Measurements from ENCODE around the gene RABEP2.
"Not testable (repeated sequence)": the region's sequence is repeated elsewhere in the genome, so short reads cannot be mapped to it uniquely, and the experiment has no call there.

Gene RABEP2, protein sequence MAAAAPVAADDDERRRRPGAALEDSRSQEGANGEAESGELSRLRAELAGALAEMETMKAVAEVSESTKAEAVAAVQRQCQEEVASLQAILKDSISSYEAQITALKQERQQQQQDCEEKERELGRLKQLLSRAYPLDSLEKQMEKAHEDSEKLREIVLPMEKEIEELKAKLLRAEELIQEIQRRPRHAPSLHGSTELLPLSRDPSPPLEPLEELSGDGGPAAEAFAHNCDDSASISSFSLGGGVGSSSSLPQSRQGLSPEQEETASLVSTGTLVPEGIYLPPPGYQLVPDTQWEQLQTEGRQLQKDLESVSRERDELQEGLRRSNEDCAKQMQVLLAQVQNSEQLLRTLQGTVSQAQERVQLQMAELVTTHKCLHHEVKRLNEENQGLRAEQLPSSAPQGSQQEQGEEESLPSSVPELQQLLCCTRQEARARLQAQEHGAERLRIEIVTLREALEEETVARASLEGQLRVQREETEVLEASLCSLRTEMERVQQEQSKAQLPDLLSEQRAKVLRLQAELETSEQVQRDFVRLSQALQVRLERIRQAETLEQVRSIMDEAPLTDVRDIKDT

DNA sequence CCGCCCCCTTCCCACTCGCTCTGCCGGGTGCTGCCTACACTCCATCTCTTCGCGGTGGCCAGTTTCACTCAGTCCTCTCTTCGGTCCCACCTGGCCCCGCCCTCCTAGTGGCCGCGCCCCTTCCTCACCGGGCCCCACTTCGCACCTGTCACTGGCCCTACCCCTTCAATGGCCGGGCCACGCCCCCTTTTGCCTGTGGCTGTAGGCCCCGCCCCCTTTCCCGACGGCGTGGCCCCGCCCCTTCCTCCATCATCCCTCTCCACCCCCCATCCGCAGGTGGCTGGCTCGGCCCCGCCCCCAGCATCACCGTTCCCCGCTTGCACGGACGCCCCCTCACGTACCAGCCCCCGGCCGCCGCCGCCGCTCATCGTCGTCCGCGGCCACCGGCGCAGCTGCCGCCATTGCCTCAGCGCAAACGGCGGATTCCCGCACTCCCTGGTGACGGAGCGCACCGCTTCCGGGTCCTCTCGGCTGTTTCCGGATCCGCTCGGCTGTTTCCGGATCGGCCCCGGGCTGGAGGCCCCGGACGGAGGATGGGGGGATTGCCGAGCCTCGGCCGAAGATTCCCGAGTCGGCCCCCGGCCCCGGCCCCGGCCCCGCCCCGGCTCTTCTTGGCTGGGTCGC is at the start of gene RABEP2:
TSS of gene RABEP2 (minus strand) at position 477 of the 624 bp plus-strand sequence. CDS start at position 402, 75 bp downstream.
- Histone ChIP-seq H3K27ac (ENCODE audit: low read depth, low read length) (peak within 1 kb of the TSS; percentile 100), H3K4me1 (ENCODE audit: control insufficient read depth, insufficient read depth, low read length) (peaks cover 3% of the 10 kb centered on the region; the same call in 1 of the 2 replicates), H3K27me3 (ENCODE audit: control insufficient read depth, insufficient read depth, low read length) (no peaks in the 10 kb centered on the region), H3K4me3 (ENCODE audit: low read depth, low read length) (peak within 1 kb of the TSS; percentile 88), H3K9ac (ENCODE audit: low read depth, low read length) (peak within 1 kb of the TSS; percentile 97), H3K36me3 (ENCODE audit: control insufficient read depth, insufficient read depth, low read length) (no peaks in the 10 kb centered on the region; the same call in 1 of the 2 replicates), H3K9me3 (ENCODE audit: control insufficient read depth, insufficient read depth, low read length) (no peaks in the 10 kb centered on the region)

DNA sequence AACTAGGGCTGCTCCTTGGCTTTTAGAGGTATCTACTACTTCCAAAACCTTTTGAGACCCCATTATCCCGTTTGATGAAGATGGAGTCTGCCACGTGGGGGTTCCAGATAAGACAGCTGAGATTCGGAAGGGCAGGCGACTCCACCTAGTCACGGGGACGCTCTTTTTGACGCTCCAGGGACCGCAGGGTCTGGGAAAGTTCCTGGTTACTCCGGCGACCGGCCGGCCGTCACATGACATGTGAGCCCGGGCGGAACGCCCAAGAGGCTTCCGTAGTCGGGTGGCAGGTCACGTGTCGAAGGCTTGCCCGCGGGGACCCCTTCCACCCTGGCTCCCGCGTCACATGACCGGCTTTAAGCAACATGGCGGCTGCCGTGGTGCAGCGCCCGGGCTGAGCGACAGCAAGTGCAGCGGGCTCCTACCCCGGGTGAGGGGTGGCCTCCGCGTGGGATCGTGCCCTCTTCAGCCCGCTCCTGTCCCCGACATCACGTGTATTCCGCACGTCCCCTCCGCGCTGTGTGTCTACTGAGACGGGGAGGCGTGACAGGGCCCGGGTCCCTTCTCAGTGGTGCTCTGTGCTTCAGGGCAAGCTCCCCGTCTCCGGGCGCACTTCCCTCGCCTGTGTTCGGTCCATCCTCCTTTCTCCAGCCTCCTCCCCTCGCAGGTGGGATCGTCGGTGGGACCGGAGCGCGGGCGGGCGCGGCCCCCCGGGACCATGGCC is 49.6 kb upstream of the RABEP2 start, which contains the start of gene SPNS1:
TSS of gene SPNS1 (plus strand) at position 342 of the 721 bp plus-strand sequence. CDS start at position 716, 374 bp downstream.
- no peaks in the 10 kb centered on the region for H3K9me3 ChIP-seq (ENCODE audit: control insufficient read depth, insufficient read depth, low read length)
- H3K27ac ChIP-seq (ENCODE audit: low read depth, low read length): peak within 1 kb of the TSS; percentile 89

DNA sequence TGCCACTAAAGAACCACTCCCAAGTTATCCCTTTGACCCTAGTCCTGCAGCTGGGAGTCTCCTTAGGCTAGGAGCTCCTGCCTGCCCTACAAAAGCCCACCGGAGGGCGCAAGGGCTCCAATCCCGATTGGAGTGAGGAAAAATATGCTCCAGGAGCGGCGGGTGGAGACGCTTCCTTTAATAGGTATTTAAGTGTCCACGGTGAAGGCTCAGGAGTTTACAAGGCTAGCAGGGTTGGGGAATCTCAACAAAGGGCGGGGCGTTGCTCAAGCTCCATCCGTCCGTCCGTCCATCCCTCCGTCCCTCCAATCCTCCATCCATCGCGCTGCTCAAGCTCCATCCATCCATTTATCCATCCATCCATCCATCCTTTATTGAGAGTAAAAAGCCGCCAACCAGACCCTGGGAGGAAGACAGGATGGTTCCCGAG is 49.0 kb upstream of the RABEP2 start:
- Histone ChIP-seq H3K9me3 (ENCODE audit: control insufficient read depth, insufficient read depth, low read length) (no peaks in the 10 kb centered on the region), H3K36me3 (ENCODE audit: control insufficient read depth, insufficient read depth, low read length) (peaks cover 15% of the 10 kb centered on the region; the same call in 1 of the 2 replicates), H3K4me1 (ENCODE audit: control insufficient read depth, insufficient read depth, low read length) (peaks cover 4% of the 10 kb centered on the region; the same call in 1 of the 2 replicates), H3K27ac (ENCODE audit: low read depth, low read length) (peak overlapping the region; percentile 89), H3K27me3 (ENCODE audit: control insufficient read depth, insufficient read depth, low read length) (no peaks in the 10 kb centered on the region), H3K4me3 (ENCODE audit: low read depth, low read length) (peak overlapping the region; percentile 100), H3K9ac (ENCODE audit: low read depth, low read length) (peak overlapping the region; percentile 85)

More for the DNA sequence above, 49.6 kb upstream of the RABEP2 start, which contains the start of gene SPNS1:
- H3K9ac ChIP-seq (ENCODE audit: low read depth, low read length): peak within 1 kb of the TSS; percentile 85
- peaks cover 15% of the 10 kb centered on the region; the same call in 1 of the 2 replicates for H3K36me3 ChIP-seq (ENCODE audit: control insufficient read depth, insufficient read depth, low read length)
- peaks cover 4% of the 10 kb centered on the region; the same call in 1 of the 2 replicates for H3K4me1 ChIP-seq (ENCODE audit: control insufficient read depth, insufficient read depth, low read length)
- no peaks in the 10 kb centered on the region for H3K27me3 ChIP-seq (ENCODE audit: control insufficient read depth, insufficient read depth, low read length)
- peak within 1 kb of the TSS; percentile 100 for H3K4me3 ChIP-seq (ENCODE audit: low read depth, low read length)

DNA sequence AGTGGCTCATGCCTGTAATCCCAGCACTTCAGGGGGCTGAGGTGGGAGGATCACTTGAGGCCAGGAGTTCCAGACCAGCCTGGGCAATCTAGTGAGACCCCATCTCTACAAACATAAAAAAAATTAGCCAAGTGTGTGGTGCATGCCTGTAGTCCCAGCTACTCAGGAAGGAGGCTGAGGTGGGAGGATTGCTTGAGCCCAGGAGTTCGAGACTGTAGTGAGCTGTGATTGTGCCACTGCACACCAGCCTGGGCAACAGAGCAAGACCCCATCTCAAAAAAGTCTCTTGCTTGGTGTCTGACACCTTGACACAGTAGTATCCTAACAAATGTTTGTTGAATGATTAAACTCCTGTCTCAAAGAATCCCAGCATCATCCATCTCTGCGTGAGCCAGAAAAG is 44.7 kb upstream of the RABEP2 start:
- not testable (repeated sequence) for H3K27me3 ChIP-seq (ENCODE audit: control insufficient read depth, insufficient read depth, low read length); H3K4me1 ChIP-seq (ENCODE audit: control insufficient read depth, insufficient read depth, low read length); H3K36me3 ChIP-seq (ENCODE audit: control insufficient read depth, insufficient read depth, low read length); H3K27ac ChIP-seq (ENCODE audit: low read depth, low read length); H3K9me3 ChIP-seq (ENCODE audit: control insufficient read depth, insufficient read depth, low read length); H3K9ac ChIP-seq (ENCODE audit: low read depth, low read length); H3K4me3 ChIP-seq (ENCODE audit: low read depth, low read length)

DNA sequence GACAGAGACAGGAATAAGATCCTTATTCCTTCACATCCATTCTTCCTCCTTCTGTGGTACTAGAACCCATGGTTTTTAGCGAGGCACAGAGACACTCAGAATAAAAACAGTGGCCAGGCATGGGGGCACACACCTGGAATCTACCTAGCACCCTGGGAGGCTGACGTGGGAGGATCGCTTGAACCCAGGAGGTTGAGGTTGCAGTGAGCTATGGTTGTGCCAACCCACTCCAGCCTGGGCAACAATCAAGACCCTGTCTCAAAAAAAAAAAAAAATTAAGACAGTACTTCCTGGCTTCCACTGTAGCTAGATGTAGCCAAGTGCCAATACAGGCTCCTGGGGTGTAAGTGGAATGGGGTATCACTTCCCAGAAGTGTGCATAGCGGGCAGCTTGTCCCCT is 42.1 kb upstream of the RABEP2 start:
- Histone ChIP-seq H3K4me3 (ENCODE audit: low read depth, low read length) (no peak overlapping the region), H3K9me3 (ENCODE audit: control insufficient read depth, insufficient read depth, low read length) (no peaks in the 10 kb centered on the region), H3K9ac (ENCODE audit: low read depth, low read length) (no peak overlapping the region), H3K27me3 (ENCODE audit: control insufficient read depth, insufficient read depth, low read length) (no peaks in the 10 kb centered on the region), H3K4me1 (ENCODE audit: control insufficient read depth, insufficient read depth, low read length) (no peaks in the 10 kb centered on the region), H3K27ac (ENCODE audit: low read depth, low read length) (no peak overlapping the region), H3K36me3 (ENCODE audit: control insufficient read depth, insufficient read depth, low read length) (peaks cover 30% of the 10 kb centered on the region)

DNA sequence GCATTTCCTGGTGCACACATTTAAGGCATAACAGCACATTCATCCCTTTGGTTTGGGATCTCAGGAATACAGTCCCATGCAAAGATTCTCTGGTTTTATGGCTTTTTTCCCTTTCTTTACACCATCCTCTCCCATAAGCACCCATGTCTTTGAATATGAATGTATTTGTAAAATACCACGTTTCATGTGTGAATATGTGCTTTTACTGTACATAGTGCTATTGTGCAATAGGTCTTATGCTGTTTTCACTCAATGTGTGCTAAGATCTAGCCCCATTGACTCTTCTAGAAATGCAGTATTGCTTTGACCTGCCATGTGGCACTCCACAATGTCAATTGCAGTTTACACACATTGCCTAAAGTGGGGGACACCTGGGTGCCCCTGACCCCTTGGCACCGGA is 39.5 kb upstream of the RABEP2 start:
- Histone ChIP-seq H3K27ac (ENCODE audit: low read depth, low read length) (no peak overlapping the region), H3K27me3 (ENCODE audit: control insufficient read depth, insufficient read depth, low read length) (no peaks in the 10 kb centered on the region), H3K4me3 (ENCODE audit: low read depth, low read length) (no peak overlapping the region), H3K4me1 (ENCODE audit: control insufficient read depth, insufficient read depth, low read length) (no peaks in the 10 kb centered on the region), H3K9ac (ENCODE audit: low read depth, low read length) (no peak overlapping the region), H3K9me3 (ENCODE audit: control insufficient read depth, insufficient read depth, low read length) (no peaks in the 10 kb centered on the region), H3K36me3 (ENCODE audit: control insufficient read depth, insufficient read depth, low read length) (peaks cover 50% of the 10 kb centered on the region)

DNA sequence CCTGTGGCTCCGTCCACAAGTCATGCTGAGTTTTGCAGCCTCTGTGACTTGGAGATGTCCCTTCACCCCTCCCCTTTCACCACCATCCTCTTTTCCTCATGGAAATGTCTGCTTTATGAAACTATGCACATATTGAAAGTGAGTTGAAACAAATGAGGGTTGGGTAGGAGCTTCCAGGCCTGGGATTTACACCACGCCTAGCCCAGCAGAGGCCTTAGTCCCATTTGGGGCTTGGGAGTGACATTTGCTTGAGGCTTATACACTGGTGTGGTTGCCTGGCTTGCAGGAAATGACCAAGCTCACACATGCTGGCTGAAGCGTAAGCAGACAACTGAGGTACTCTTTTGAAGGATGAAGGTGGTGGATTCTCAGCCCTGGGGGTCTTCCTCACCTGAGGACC is 39.0 kb upstream of the RABEP2 start:
- no peak overlapping the region for H3K9ac ChIP-seq (ENCODE audit: low read depth, low read length)
- H3K27me3 ChIP-seq (ENCODE audit: control insufficient read depth, insufficient read depth, low read length): no peaks in the 10 kb centered on the region
- peaks cover 54% of the 10 kb centered on the region for H3K36me3 ChIP-seq (ENCODE audit: control insufficient read depth, insufficient read depth, low read length)
- H3K9me3 ChIP-seq (ENCODE audit: control insufficient read depth, insufficient read depth, low read length): no peaks in the 10 kb centered on the region
- H3K27ac ChIP-seq (ENCODE audit: low read depth, low read length): no peak overlapping the region
- no peaks in the 10 kb centered on the region for H3K4me1 ChIP-seq (ENCODE audit: control insufficient read depth, insufficient read depth, low read length)
- H3K4me3 ChIP-seq (ENCODE audit: low read depth, low read length): no peak overlapping the region

DNA sequence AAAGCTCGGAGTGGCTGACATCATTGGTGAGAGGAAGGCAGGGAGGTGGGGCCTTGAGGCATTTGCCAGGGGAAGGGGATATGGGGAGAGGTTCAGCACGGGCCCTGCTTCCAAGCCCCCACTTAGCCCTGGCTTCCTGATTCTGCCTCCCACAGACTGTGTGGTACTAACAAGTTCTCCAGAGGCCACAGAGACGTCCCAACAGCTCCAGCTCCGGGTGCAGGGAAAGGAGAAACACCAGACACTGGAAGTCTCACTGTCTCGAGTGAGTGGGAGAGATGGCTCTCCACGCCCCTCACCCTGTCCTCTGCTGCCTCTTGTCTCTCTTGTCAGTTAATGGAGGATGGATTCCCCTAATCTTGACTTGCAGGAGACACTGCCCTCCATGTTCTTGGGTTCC is 33.8 kb upstream of the RABEP2 start:
- H3K9me3 ChIP-seq (ENCODE audit: control insufficient read depth, insufficient read depth, low read length): no peaks in the 10 kb centered on the region
- no peaks in the 10 kb centered on the region for H3K27me3 ChIP-seq (ENCODE audit: control insufficient read depth, insufficient read depth, low read length)
- H3K9ac ChIP-seq (ENCODE audit: low read depth, low read length): no peak overlapping the region
- no peaks in the 10 kb centered on the region for H3K4me1 ChIP-seq (ENCODE audit: control insufficient read depth, insufficient read depth, low read length)
- no peak overlapping the region for H3K27ac ChIP-seq (ENCODE audit: low read depth, low read length)
- H3K4me3 ChIP-seq (ENCODE audit: low read depth, low read length): no peak overlapping the region
- H3K36me3 ChIP-seq (ENCODE audit: control insufficient read depth, insufficient read depth, low read length): peaks cover 89% of the 10 kb centered on the region

DNA sequence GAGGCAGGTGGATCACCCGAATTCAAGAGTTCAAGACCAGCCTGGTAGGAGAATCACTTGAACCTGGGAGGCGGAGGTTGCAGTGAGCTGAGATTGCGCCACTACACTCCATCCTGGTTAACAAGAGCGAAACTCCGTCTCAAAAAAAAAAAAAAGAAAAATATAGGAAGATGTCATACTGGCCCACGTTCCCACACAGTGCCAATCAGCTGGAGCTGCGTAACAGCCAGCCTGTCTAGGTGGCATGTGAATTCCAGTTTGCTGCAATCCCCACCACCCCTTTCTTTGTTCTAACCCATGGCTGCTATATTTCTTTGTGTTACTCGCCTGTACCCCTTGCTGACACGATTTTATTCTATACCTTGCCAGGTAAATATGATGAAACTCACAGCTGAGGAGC is 33.2 kb upstream of the RABEP2 start:
- H3K36me3 ChIP-seq (ENCODE audit: control insufficient read depth, insufficient read depth, low read length): peaks cover 89% of the 10 kb centered on the region
- no peak overlapping the region for H3K9ac ChIP-seq (ENCODE audit: low read depth, low read length)
- no peak overlapping the region for H3K4me3 ChIP-seq (ENCODE audit: low read depth, low read length)
- no peaks in the 10 kb centered on the region for H3K27me3 ChIP-seq (ENCODE audit: control insufficient read depth, insufficient read depth, low read length)
- H3K27ac ChIP-seq (ENCODE audit: low read depth, low read length): no peak overlapping the region
- H3K4me1 ChIP-seq (ENCODE audit: control insufficient read depth, insufficient read depth, low read length): no peaks in the 10 kb centered on the region
- no peaks in the 10 kb centered on the region for H3K9me3 ChIP-seq (ENCODE audit: control insufficient read depth, insufficient read depth, low read length)

DNA sequence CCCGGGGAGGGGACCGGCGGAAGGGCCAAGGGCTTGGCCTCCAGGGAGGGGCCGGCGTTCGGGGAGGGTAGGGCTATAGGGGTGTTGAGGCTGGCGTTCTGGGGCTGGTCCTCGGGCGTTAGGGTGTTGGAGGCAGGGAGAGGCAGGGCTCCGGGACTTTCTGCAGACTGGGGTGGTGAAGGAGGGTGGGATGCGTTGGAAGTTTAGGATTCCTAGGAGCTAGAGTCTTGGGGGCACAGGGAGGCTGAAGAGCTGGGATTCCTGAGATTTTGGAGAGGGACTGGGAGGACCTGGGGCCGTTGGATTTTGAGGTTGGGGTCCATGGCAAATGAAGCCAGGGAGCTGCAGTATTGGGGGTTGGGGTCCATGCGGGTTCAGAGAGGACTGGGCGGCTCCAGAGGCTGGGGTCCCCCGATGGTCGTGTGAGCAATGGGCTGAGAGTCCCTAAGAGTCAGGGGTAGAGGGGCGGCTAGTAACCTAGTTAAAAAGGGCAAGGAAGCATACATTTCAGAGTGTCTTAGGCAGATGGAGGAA is 26.4 kb upstream of the RABEP2 start:
- no peaks in the 10 kb centered on the region for H3K4me1 ChIP-seq (ENCODE audit: control insufficient read depth, insufficient read depth, low read length)
- peak overlapping the region; percentile 81 for H3K27ac ChIP-seq (ENCODE audit: low read depth, low read length)
- H3K9me3 ChIP-seq (ENCODE audit: control insufficient read depth, insufficient read depth, low read length): no peaks in the 10 kb centered on the region
- H3K4me3 ChIP-seq (ENCODE audit: low read depth, low read length): peak overlapping the region; percentile 74
- peaks cover 44% of the 10 kb centered on the region for H3K36me3 ChIP-seq (ENCODE audit: control insufficient read depth, insufficient read depth, low read length)
- H3K27me3 ChIP-seq (ENCODE audit: control insufficient read depth, insufficient read depth, low read length): no peaks in the 10 kb centered on the region
- peak overlapping the region; percentile 72 for H3K9ac ChIP-seq (ENCODE audit: low read depth, low read length)

Measured in HUES48 (cell line).